Measurements from ENCODE around the gene TRPT1. TPM values are rescaled to one million over a fixed set of nuclear protein-coding genes. Genes with fewer than 3 reads are reported as not detected.

TRPT1 gene
- total RNA-seq, 2 donors from 2014 or later = 45.6 to 60.4 TPM

GRCh38 chr11:64204464-64204989, 21.5 kb downstream of the TRPT1 start:
- TF ChIP-seq CTCF (conservative IDR thresholded peaks at IDR 0.05) = peak; percentile 83
- H3K9ac ChIP-seq (ENCODE audit: extremely low read depth, low read length, poor library complexity, severe bottlenecking) = no peak overlapping the region
- Mint-ChIP-seq H3K9me3 (no peaks in the 10 kb centered on the region), H3K27me3 (ENCODE audit: insufficient read depth) (no peaks in the 10 kb centered on the region), H3K27ac (peak overlapping the region; percentile 74), H3K4me1 (no peaks in the 10 kb centered on the region), H3K36me3 (ENCODE audit: low read depth) (peaks cover 58% of the 10 kb centered on the region), H3K4me3 (no peak overlapping the region)
- H3K4me1 ChIP-seq (ENCODE audit: control insufficient read depth, insufficient read depth, low read length) = peaks cover 3% of the 10 kb centered on the region
- WGBS, 2 experiments (ENCODE audit: insufficient coverage in 1 of 2, insufficient read length in 1 of 2) = 88% methylated on average over 7 of the region's 7 CpGs; no CpG with 5 or more reads in 1 of the 2 experiments
- peaks cover 70% of the 10 kb centered on the region for H3K36me3 ChIP-seq (ENCODE audit: control insufficient read depth, insufficient read depth, low read length)
- H3K27ac ChIP-seq (ENCODE audit: low read depth, low read length) = no peak overlapping the region
- no peaks in the 10 kb centered on the region for H3K9me3 ChIP-seq (ENCODE audit: control insufficient read depth, low read length)
- peak; percentile 92 for DNase-seq
- no peak overlapping the region for H3K4me3 ChIP-seq (ENCODE audit: low read length)
- H3K27me3 ChIP-seq (ENCODE audit: control insufficient read depth, insufficient read depth, low read length, poor library complexity, severe bottlenecking) = no peaks in the 10 kb centered on the region

GRCh38 chr11:64204080-64204440, 21.9 kb downstream of the TRPT1 start:
- TF ChIP-seq CTCF (conservative IDR thresholded peaks at IDR 0.05) = no peak

GRCh38 chr11:64203421-64204079, 22.4 kb downstream of the TRPT1 start:
- no peaks in the 10 kb centered on the region for H3K27me3 Mint-ChIP-seq (ENCODE audit: insufficient read depth)
- H3K4me3 ChIP-seq (ENCODE audit: low read length) = no peak overlapping the region
- peaks cover 78% of the 10 kb centered on the region for H3K36me3 ChIP-seq (ENCODE audit: control insufficient read depth, insufficient read depth, low read length)
- H3K36me3 Mint-ChIP-seq (ENCODE audit: low read depth) = peaks cover 59% of the 10 kb centered on the region
- H3K9ac ChIP-seq (ENCODE audit: extremely low read depth, low read length, poor library complexity, severe bottlenecking) = no peak overlapping the region
- 88 to 94% methylated on average over 24 to 27 of the region's 27 CpGs for WGBS, 2 experiments (ENCODE audit: insufficient coverage in 1 of 2, insufficient read length in 1 of 2)
- no peak overlapping the region for H3K4me3 Mint-ChIP-seq
- no peaks in the 10 kb centered on the region for H3K9me3 ChIP-seq (ENCODE audit: control insufficient read depth, low read length)
- no peak overlapping the region for H3K27ac ChIP-seq (ENCODE audit: low read depth, low read length)
- TF ChIP-seq CTCF (conservative IDR thresholded peaks at IDR 0.05) = no peak
- H3K4me1 Mint-ChIP-seq = no peaks in the 10 kb centered on the region
- no peak for DNase-seq
- H3K9me3 Mint-ChIP-seq = no peaks in the 10 kb centered on the region
- no peak overlapping the region for H3K27ac Mint-ChIP-seq
- no peaks in the 10 kb centered on the region for H3K27me3 ChIP-seq (ENCODE audit: control insufficient read depth, insufficient read depth, low read length, poor library complexity, severe bottlenecking)
- H3K4me1 ChIP-seq (ENCODE audit: control insufficient read depth, insufficient read depth, low read length) = peaks cover 3% of the 10 kb centered on the region

More at GRCh38 chr11:64204080-64204440, 21.9 kb downstream of the TRPT1 start:
- H3K36me3 Mint-ChIP-seq (ENCODE audit: low read depth) = peaks cover 58% of the 10 kb centered on the region
- H3K9ac ChIP-seq (ENCODE audit: extremely low read depth, low read length, poor library complexity, severe bottlenecking) = no peak overlapping the region
- no peak overlapping the region for H3K4me3 ChIP-seq (ENCODE audit: low read length)
- peaks cover 3% of the 10 kb centered on the region for H3K4me1 ChIP-seq (ENCODE audit: control insufficient read depth, insufficient read depth, low read length)
- 95% methylated on average over 16 of the region's 16 CpGs; no CpG with 5 or more reads in 1 of the 2 experiments for WGBS, 2 experiments (ENCODE audit: insufficient coverage in 1 of 2, insufficient read length in 1 of 2)
- no peaks in the 10 kb centered on the region for H3K9me3 ChIP-seq (ENCODE audit: control insufficient read depth, low read length)
- no peaks in the 10 kb centered on the region for H3K27me3 Mint-ChIP-seq (ENCODE audit: insufficient read depth)
- no peaks in the 10 kb centered on the region for H3K27me3 ChIP-seq (ENCODE audit: control insufficient read depth, insufficient read depth, low read length, poor library complexity, severe bottlenecking)
- H3K4me3 Mint-ChIP-seq = no peak overlapping the region
- peaks cover 73% of the 10 kb centered on the region for H3K36me3 ChIP-seq (ENCODE audit: control insufficient read depth, insufficient read depth, low read length)
- no peak overlapping the region for H3K27ac ChIP-seq (ENCODE audit: low read depth, low read length)
- DNase-seq = no peak
- H3K27ac Mint-ChIP-seq = peak overlapping the region; percentile 74
- no peaks in the 10 kb centered on the region for H3K9me3 Mint-ChIP-seq
- no peaks in the 10 kb centered on the region for H3K4me1 Mint-ChIP-seq
